ENCODE results near the gene FAM199X. TPM values are rescaled to one million over a fixed set of nuclear protein-coding genes. Genes with fewer than 3 reads are reported as not detected.

The FAM199X gene
- total RNA-seq, 1 experiment from 2014 or later, result 12.1 TPM

DNA sequence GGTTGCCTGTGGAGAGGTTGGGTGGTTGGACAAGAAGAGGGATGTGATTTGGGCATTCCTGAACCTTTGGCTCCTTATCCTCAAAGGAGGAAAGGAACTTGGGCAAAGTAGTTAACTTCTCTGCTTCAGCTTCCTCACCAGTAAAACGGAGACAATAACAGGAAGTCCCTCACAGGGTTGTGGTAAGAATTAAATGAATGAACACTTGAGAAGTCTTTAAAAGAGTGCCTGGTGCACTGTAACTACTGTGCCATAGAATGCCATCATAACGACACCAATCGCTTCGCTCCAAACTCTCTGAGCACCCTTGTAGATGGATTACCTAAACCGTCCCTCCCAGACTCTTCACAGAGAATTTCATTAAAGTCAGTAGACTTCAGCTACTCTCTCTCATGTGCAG is 43.4 kb upstream of the FAM199X start:
- Histone ChIP-seq H2BK120ac (ENCODE audit: low read depth, low read length, poor library complexity, severe bottlenecking) (no peak overlapping the region), H4K20me1 (ENCODE audit: control insufficient read depth, insufficient read depth, insufficient read length) (no peaks in the 10 kb centered on the region), H2BK20ac (ENCODE audit: low read depth, low read length, poor library complexity, severe bottlenecking) (no peak overlapping the region), H3K79me2 (ENCODE audit: insufficient read depth, low read length) (no peaks in the 10 kb centered on the region), H3K23ac (ENCODE audit: insufficient read length, low read depth, low read length) (no peak overlapping the region), H3K18ac (ENCODE audit: insufficient read length, low read depth, low read length) (no peak overlapping the region), H3K79me1 (ENCODE audit: insufficient read depth, low read depth, low read length, poor library complexity, severe bottlenecking) (no peaks in the 10 kb centered on the region), H2BK5ac (ENCODE audit: insufficient read length, low read length) (no peak overlapping the region), H2BK15ac (ENCODE audit: low read depth, low read length) (no peak overlapping the region), H3K4me1 (ENCODE audit: insufficient read depth, low read length) (no peaks in the 10 kb centered on the region; the same call in 1 of the 2 replicates), H3K27ac (ENCODE audit: insufficient read length, low read depth, low read length) (no peak overlapping the region), H3K9me3 (ENCODE audit: control insufficient read depth, low read depth, low read length) (peaks cover 4% of the 10 kb centered on the region), H3K4ac (ENCODE audit: low read depth, low read length) (no peak overlapping the region), H3K27me3 (ENCODE audit: insufficient read depth, low read length) (no peaks in the 10 kb centered on the region), H4K8ac (replicated peaks; ENCODE audit: insufficient read length, low read depth, low read length) (no peak overlapping the region), H4K91ac (ENCODE audit: insufficient read length, low read depth, low read length) (no peak overlapping the region), H4K5ac (ENCODE audit: insufficient read length, low read depth, low read length) (no peak overlapping the region), H2AFZ (ENCODE audit: low read length) (no peak overlapping the region), H3K9ac (ENCODE audit: extremely low read depth, insufficient read length, low read length) (no peak overlapping the region), H3K23me2 (ENCODE audit: insufficient read length, low read depth, low read length, poor library complexity, severe bottlenecking) (no peaks in the 10 kb centered on the region), H3K56ac (ENCODE audit: insufficient read length, low read depth, low read length) (no peak overlapping the region), H3K14ac (ENCODE audit: insufficient read depth, low read length) (no peak overlapping the region), H3K4me2 (ENCODE audit: insufficient read depth, insufficient read length, low read length) (no peak overlapping the region), H2BK12ac (ENCODE audit: insufficient read length, low read depth, low read length) (no peak overlapping the region), H2AK5ac (ENCODE audit: insufficient read length, low read length) (no peak overlapping the region), H3T11ph (ENCODE audit: low read length) (no peak overlapping the region)
- Mint-ChIP-seq H3K27ac (peak overlapping the region in 1 of 3 experiments; percentile 30; a peak in 1 of 7 replicates), H3K4me1 (peaks cover 2 to 3% of the 10 kb centered on the region in 2 experiments; a peak in 3 of 4 replicates), H3K4me3 (no peak overlapping the region), H3K9me3 (peaks cover 0 to 44% of the 10 kb centered on the region in 2 experiments; a peak in 2 of 5 replicates), H3K36me3 (ENCODE audit: insufficient read depth in 1 of 3, low read depth in 3 of 3) (peaks cover 0 to 2% (median 0%) of the 10 kb centered on the region in 3 experiments; a peak in 1 of 7 replicates), H3K27me3 (ENCODE audit: low read depth) (peaks cover under 1% of the 10 kb centered on the region; the same call in 1 of the 2 replicates)
- TF ChIP-seq, protein P1, sequence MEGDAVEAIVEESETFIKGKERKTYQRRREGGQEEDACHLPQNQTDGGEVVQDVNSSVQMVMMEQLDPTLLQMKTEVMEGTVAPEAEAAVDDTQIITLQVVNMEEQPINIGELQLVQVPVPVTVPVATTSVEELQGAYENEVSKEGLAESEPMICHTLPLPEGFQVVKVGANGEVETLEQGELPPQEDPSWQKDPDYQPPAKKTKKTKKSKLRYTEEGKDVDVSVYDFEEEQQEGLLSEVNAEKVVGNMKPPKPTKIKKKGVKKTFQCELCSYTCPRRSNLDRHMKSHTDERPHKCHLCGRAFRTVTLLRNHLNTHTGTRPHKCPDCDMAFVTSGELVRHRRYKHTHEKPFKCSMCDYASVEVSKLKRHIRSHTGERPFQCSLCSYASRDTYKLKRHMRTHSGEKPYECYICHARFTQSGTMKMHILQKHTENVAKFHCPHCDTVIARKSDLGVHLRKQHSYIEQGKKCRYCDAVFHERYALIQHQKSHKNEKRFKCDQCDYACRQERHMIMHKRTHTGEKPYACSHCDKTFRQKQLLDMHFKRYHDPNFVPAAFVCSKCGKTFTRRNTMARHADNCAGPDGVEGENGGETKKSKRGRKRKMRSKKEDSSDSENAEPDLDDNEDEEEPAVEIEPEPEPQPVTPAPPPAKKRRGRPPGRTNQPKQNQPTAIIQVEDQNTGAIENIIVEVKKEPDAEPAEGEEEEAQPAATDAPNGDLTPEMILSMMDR (conservative IDR thresholded peaks at IDR 0.05), result no peak
- WGBS (ENCODE audit: extremely low coverage, insufficient read length, low lambda C conversion rate), result no CpG with 5 or more reads among the region's 5 CpGs
- no peak for DNase-seq

All from H9 (cell line).